ENCODE results near the gene MYRF.

DNA sequence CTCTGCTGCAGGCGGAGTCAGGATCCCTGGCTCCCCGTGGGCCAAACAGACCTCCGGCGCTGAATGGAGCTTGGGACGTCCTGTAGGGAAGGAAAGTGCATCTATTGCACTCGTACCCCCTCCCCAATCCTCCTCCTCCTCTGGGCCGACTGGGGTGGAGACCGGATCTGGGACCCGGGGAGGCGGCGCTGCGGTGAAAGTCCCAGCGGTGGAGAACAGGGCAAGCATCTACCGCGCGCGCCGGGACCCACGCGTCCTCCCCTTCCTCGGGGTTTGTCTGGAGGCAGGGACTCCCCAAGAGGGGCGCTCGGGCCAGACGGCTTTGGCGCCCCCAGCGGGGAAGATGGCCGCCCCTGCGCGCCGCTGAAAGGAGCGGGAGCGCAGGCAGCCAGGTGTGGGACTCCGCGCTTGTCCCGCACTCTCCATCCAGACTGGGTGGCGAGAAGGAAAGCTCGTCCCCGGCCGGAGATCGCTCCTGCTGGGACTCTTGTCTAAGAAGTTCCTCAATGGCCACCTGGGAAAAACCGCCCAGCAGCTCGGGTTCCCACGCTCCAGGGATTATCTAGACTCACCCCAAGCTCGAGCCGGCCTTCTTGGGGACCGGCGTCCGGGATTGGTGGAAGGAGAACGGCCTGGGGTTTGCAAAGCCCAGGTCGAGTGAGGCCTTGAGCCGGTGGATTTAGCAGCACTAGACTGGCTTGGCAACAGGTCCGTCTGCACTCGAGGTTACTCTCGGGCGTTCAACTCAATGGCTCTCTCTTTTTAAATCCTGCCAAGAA, 76.4 kb downstream of the MYRF start:
- TF ChIP-seq CTCF (IDR thresholded peaks at IDR 0.05) (no peak), ZFX (IDR thresholded peaks at IDR 0.05; ENCODE audit: borderline replicate concordance) (no peak)

Data from 22Rv1 (cell line).